Endothelial cell of umbilical vein (primary cell): Measurements from ENCODE around the gene VPS8. TPM values are rescaled to one million over a fixed set of nuclear protein-coding genes. Genes with fewer than 3 reads are reported as not detected.

Source experiments
- BruUV-seq: library from RNA; stranded (reverse); fragments of 400-500 nt; replicated peaks from 2 replicates; lab custom pipeline; 2021; lab: Mats Ljungman, UMichigan
- CTCF ChIA-PET: fragments of 300-600, 350-600 bp; sonication (Branson Sonifier 250); formaldehyde crosslinking; loops from one replicate; lab custom pipeline; 2021; ENCODE audit warnings: antibody characterized with exemption, inconsistent platforms; lab: Charles Lee
- POLR2A ChIA-PET: fragments of 300-600, 350-600 bp; sonication (Branson Sonifier 250); formaldehyde crosslinking; loops from one replicate; lab custom pipeline; 2021; ENCODE audit warnings: antibody characterized with exemption, inconsistent platforms; lab: Charles Lee
- DNase-seq: peaks from one replicate; pipeline ENCODE4 v3.0.0-alpha.2; 2011; ENCODE audit warnings: low read depth, low spot score
- FAIRE-seq: peaks from 2 replicates; lab custom pipeline; 2011; peaks lifted over from hg19 to GRCh38; lab: Jason Lieb, UNC
- H2AFZ ChIP-seq: 2 replicates; pipeline ENCODE4 v1.6.0; 2012; ENCODE audit warnings: low read depth, low read length, control low read depth, inconsistent platforms
- H3K27ac ChIP-seq: 2 replicates; pipeline ENCODE4 v1.5.1; 2011; ENCODE audit warnings: low read depth, mild to moderate bottlenecking, control low read depth, low read length, moderate library complexity; ENCODE audit not compliant: insufficient read depth
- H3K27me3 ChIP-seq, 2 experiments: 2 replicates each; pipeline versions ENCODE4 v1.6.0 to v1.6.1; 2011; ENCODE audit warnings: low read length in 2 of 2, mixed read lengths in 1 of 2; ENCODE audit not compliant: control insufficient read depth in 2 of 2, insufficient read depth in 2 of 2
- H3K36me3 ChIP-seq, 2 experiments: 2 replicates in 1 of 2; 3 replicates in 1 of 2; pipeline ENCODE4 v1.5.1; 2011; ENCODE audit warnings: low read length in 2 of 2, mild to moderate bottlenecking in 1 of 2, moderate library complexity in 1 of 2; ENCODE audit not compliant: control insufficient read depth in 2 of 2, insufficient read depth in 2 of 2; ENCODE audit errors: extremely low read depth in 1 of 2
- H3K4me1 ChIP-seq: 3 replicates; pipeline ENCODE4 v1.5.1; 2011; ENCODE audit warnings: mild to moderate bottlenecking, low read length; ENCODE audit not compliant: control insufficient read depth, insufficient read depth; ENCODE audit errors: extremely low read depth
- H3K4me2 ChIP-seq: 2 replicates; pipeline ENCODE4 v1.6.1; 2011; ENCODE audit warnings: low read length, control low read depth, mixed read lengths; ENCODE audit not compliant: insufficient read depth
- H3K4me3 ChIP-seq, 3 experiments: fragments of 200-600 bp in 1 of 3; sonication (generic), shearing (Covaris generic) in 1 of 3; replicated peaks in 1 of 3; 2 replicates each; pipeline ENCODE4 v1.5.1; 2011 to 2016; ENCODE audit warnings: control low read depth in 3 of 3, low read length in 3 of 3, mild to moderate bottlenecking in 2 of 3, inconsistent platforms in 1 of 3, low read depth in 1 of 3, moderate library complexity in 1 of 3; ENCODE audit not compliant: insufficient read depth in 1 of 3
- H3K79me2 ChIP-seq: 2 replicates; pipeline ENCODE4 v1.6.0; 2012; ENCODE audit warnings: low read length, inconsistent platforms; ENCODE audit not compliant: control insufficient read depth, insufficient read depth
- H3K9ac ChIP-seq: replicated peaks from 2 replicates; pipeline ENCODE3; 2011; ENCODE audit warnings: low read length, control low read depth; ENCODE audit not compliant: insufficient read depth; ENCODE audit errors: extremely low read depth
- H3K9me1 ChIP-seq: replicated peaks from 3 replicates; pipeline ENCODE4 v1.6.0; 2011; ENCODE audit warnings: mild to moderate bottlenecking, low read length; ENCODE audit not compliant: control insufficient read depth, insufficient read depth; ENCODE audit errors: extremely low read depth
- H3K9me3 ChIP-seq: replicated peaks from 2 replicates; pipeline ENCODE4 v1.5.1; 2012; ENCODE audit warnings: low read length, inconsistent platforms; ENCODE audit not compliant: control insufficient read depth, insufficient read depth
- H4K20me1 ChIP-seq: replicated peaks from 2 replicates; pipeline ENCODE3; 2011; ENCODE audit warnings: mild to moderate bottlenecking, low read length; ENCODE audit not compliant: control insufficient read depth, insufficient read depth; ENCODE audit errors: extremely low read depth
- EZH2 ChIP-seq: IDR thresholded peaks from 2 replicates; pipeline ENCODE4 v1.6.1; 2012; ENCODE audit warnings: borderline replicate concordance, low read depth, mild to moderate bottlenecking, moderate library complexity, low read length, inconsistent platforms; ENCODE audit not compliant: severe bottlenecking
- FOS ChIP-seq: IDR thresholded peaks from 2 replicates; pipeline ENCODE4 v1.6.1; 2011; ENCODE audit warnings: mild to moderate bottlenecking, low read length, moderate library complexity, borderline replicate concordance; ENCODE audit not compliant: insufficient read depth
- GATA2 ChIP-seq: IDR thresholded peaks from 2 replicates; pipeline ENCODE4 v1.7.0; 2011; ENCODE audit warnings: low read depth, mild to moderate bottlenecking, moderate library complexity, mixed read lengths, low read length; ENCODE audit not compliant: insufficient read length, insufficient read depth
- JUN ChIP-seq: IDR thresholded peaks from 2 replicates; pipeline ENCODE4 v1.6.1; 2011; ENCODE audit warnings: borderline replicate concordance, low read depth; ENCODE audit not compliant: insufficient read length, insufficient read depth
- MYC ChIP-seq: IDR thresholded peaks from one replicate; pipeline ENCODE4 v1.6.1; 2011; ENCODE audit warnings: mild to moderate bottlenecking, low read depth, low read length
- POLR2A ChIP-seq: IDR thresholded peaks from 2 replicates; pipeline ENCODE4 v1.6.1; 2012; ENCODE audit warnings: low read depth, mild to moderate bottlenecking, control low read depth, low read length
- POLR2AphosphoS5 ChIP-seq: IDR thresholded peaks from 2 replicates; pipeline ENCODE4 v1.6.1; 2012; ENCODE audit warnings: low read depth, mild to moderate bottlenecking, control low read depth, low read length, moderate library complexity; ENCODE audit not compliant: insufficient read depth
- dilution Hi-C: fragments of 300-500 bp; cut with MboI; formaldehyde crosslinking; loops from one replicate; pipeline ENCODE4 v1.15.0; 2019; ENCODE audit warnings: low sequenced_read_pairs; ENCODE audit not compliant: extremely low pct_ligation_motif_present
- intact Hi-C: fragments of 100-400 bp; cut with micrococcal nuclease; formaldehyde crosslinking; loops from one replicate; pipeline ENCODE4 v1.10.0; 2022
- polyA plus RNA-seq, 4 experiments: library from polyadenylated mRNA; depleted of rRNA in 3 of 4; stranded (reverse) in 3 of 4; unstranded in 1 of 4; fragments of >200 nt; gene quantifications; 2 replicates each; pipeline versions ENCODE4 v1.2.1 to v1.2.3, GENCODE V29; 2011 to 2012; ENCODE audit warnings: missing spikeins in 1 of 4
- total RNA-seq: library from RNA; stranded (reverse); gene quantifications from 2 replicates; pipeline ENCODE4 v1.2.3, GENCODE V29; 2021
- TF ChIP-seq, protein P1 (sequence below): IDR thresholded peaks from 2 replicates; pipeline ENCODE4 v1.6.1; 2011; ENCODE audit not compliant: insufficient read depth, insufficient read length
- TF ChIP-seq, protein P2 (sequence below), 2 donors: IDR thresholded peaks; 1 replicate in 1 of 2; 2 replicates in 1 of 2; pipeline ENCODE4 v1.5.1; 2011; ENCODE audit warnings: low read length in 2 of 2, mild to moderate bottlenecking in 2 of 2, moderate library complexity in 2 of 2, control low read depth in 1 of 2, inconsistent platforms in 1 of 2, low read depth in 1 of 2; ENCODE audit not compliant: insufficient read depth in 1 of 2; ENCODE audit errors: extremely low read depth in 1 of 2

The VPS8 gene
- total and polyA plus RNA-seq, 2 donors (not counting 3 experiments of a cell fraction or from before 2014, with no cell fraction given) = 13.7 to 51.6 TPM

DNA sequence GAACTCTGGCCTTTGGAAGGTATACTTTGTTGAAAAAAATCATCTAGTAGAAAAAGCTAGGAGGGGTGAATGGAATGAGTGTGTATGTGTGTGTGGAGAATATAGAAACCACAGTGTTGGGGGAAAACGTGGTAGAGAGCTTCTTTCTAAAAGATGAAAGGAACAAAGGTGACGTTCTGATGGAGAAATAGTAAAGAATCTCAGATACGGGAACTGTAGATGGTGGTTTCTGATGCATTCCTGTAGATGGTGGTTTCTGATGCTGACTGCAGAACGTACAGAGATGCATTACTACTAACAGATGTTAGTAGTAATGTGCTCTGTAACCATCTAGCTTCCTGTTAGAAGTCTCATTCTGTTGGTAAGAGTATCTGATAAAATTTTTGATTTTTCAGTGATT lies 60.2 kb downstream of the VPS8 start:
- no peaks in the 10 kb centered on the region for H3K27me3 ChIP-seq
- CTCF ChIA-PET = interaction anchor here (0.9 kb wide), 2 partner anchors 199 to 306 kb away, joined by 3 to 4 read pairs; no protein-coding TSS in a partner anchor
- no peak overlapping the region for H3K9ac ChIP-seq
- H3K9me1 ChIP-seq = no peaks in the 10 kb centered on the region
- BruUV-seq = no TSS peak
- H3K4me3 ChIP-seq = no peak overlapping the region
- dilution Hi-C loops (loop anchor here (25.0 kb wide), 1 partner anchor 315 kb away; no protein-coding TSS in a partner anchor), intact Hi-C loops (no loop called here)
- POLR2A ChIA-PET = no interaction called here
- DNase-seq = no peak
- H3K27ac ChIP-seq = no peak overlapping the region
- TF ChIP-seq JUN = no peak
- no peak for TF ChIP-seq MYC
- no peak for TF ChIP-seq POLR2A
- TF ChIP-seq EZH2 = no peak
- TF ChIP-seq POLR2AphosphoS5 = no peak
- TF ChIP-seq, protein P1, sequence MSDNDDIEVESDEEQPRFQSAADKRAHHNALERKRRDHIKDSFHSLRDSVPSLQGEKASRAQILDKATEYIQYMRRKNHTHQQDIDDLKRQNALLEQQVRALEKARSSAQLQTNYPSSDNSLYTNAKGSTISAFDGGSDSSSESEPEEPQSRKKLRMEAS = no peak
- no peak for TF ChIP-seq FOS
- TF ChIP-seq GATA2 = no peak
- TF ChIP-seq, protein P2, sequence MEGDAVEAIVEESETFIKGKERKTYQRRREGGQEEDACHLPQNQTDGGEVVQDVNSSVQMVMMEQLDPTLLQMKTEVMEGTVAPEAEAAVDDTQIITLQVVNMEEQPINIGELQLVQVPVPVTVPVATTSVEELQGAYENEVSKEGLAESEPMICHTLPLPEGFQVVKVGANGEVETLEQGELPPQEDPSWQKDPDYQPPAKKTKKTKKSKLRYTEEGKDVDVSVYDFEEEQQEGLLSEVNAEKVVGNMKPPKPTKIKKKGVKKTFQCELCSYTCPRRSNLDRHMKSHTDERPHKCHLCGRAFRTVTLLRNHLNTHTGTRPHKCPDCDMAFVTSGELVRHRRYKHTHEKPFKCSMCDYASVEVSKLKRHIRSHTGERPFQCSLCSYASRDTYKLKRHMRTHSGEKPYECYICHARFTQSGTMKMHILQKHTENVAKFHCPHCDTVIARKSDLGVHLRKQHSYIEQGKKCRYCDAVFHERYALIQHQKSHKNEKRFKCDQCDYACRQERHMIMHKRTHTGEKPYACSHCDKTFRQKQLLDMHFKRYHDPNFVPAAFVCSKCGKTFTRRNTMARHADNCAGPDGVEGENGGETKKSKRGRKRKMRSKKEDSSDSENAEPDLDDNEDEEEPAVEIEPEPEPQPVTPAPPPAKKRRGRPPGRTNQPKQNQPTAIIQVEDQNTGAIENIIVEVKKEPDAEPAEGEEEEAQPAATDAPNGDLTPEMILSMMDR (IDR thresholded peaks at IDR 0.05; ENCODE audit: extremely low read depth in 1 of 2, insufficient read depth in 1 of 2, low read depth in 1 of 2, low read length in 2 of 2) = no peak
- no peaks in the 10 kb centered on the region for H3K79me2 ChIP-seq
- H4K20me1 ChIP-seq = no peaks in the 10 kb centered on the region
- no peaks in the 10 kb centered on the region for H3K9me3 ChIP-seq
- peaks cover 3 to 4% of the 10 kb centered on the region in 2 experiments for H3K36me3 ChIP-seq
- H2AFZ ChIP-seq = no peak overlapping the region
- FAIRE-seq = no peak
- H3K4me2 ChIP-seq = no peak overlapping the region
- H3K4me1 ChIP-seq = peaks cover 9% of the 10 kb centered on the region
